Glomerular visceral epithelial cell (primary cell): Measurements from ENCODE around the gene NAA50.

ENCODE experiments used
- DNase-seq: peaks from one replicate; pipeline ENCODE4 v3.0.0-alpha.2; 2016; ENCODE audit errors: extremely low spot score

Gene NAA50

GRCh38 chr3:113685956-113686721 lies 59.9 kb downstream of the NAA50 start:
- peak; percentile 30 for DNase-seq

DNA sequence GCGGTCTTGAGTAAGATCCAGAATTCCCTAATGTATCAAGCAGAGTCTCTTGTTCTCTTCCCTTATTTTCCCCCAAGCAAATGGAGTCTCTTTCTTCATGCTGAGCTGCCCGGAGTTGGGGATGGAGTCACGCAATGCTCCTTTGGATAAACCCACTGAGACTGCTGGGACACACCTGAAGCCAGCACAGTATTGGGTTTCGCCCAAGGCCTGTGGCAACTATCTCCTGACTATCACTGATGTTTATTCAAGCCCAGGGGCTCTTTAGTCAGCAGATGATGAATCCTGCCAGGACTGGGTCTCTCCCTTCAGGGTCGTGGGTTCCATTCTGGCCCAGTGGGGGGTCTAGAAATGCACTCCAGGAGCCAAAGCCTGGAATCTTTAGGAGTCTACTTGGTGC lies 60.9 kb downstream of the NAA50 start:
- no peak for DNase-seq

DNA sequence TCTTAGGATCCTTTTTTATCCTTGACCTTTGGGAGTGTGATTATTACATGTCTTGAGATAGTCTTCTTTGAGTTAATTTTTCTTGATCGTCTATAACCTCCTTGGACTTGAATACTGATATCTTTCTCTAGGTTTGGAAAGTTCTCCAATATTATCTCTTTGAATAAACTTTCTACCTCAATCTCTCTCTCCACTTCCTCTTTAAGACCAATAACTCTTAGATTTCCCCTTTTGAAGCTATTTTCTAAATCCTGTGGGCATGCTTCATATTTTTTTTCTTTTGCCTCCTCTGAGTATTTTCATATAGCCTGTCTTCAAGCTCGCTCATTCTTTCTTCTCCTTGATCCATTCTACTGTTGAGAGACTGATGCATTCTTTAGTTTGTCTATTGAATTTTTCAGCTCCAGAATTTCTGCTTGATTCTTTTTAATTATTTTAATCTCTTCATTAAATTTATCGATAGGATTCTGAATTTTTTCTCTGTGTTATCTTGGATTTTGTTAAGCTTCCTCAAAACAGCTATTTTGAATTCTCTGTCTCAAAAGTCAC lies 61.7 kb downstream of the NAA50 start:
- DNase-seq: no peak

DNA sequence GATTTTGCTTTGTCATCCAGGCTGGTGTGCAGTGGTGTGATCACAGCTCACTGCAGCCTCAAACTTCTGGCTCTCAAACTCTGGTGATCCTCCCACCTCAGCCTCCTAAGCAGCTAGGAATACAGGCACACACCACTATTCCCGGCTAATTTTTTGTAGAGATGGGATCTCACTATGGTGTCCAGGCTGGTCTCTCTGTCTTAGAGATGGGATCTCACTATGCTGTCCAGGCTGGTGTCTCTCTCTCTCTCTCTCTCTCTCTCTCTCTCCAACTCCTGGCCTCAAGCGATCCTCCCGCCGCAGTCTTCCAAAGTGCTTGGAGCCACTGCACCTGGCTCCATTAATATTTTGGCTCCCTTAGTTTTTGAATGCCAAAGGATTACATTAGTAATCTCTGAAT lies 67.3 kb downstream of the NAA50 start:
- no peak for DNase-seq

DNA sequence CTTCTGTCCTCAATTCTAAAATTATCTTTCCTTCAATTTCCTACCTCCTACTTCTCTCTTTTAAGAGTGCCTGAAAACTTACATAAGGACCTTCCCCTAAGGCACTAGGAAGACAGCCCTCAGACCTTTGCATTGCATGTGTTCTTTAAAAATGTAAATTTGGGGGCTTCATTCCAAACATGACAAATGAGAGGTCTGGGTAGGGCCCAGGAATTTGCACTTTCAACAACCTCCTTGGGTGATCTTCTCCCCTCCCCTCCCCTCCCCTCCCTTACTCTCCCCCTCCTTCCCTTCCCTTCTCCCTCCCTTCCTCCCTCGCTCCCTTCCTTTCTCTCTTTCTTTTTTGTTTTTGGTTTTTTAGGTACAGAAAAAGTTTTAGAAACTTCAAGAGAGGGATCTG lies 68.3 kb downstream of the NAA50 start:
- DNase-seq: no peak

- DNase-seq: no peak
Observed at GRCh38 chr3:113676261-113676660, 69.8 kb downstream of the NAA50 start.

- no peak for DNase-seq
Observed at GRCh38 chr3:113673593-113673992, 72.5 kb downstream of the NAA50 start.

- peak; percentile 2 for DNase-seq
Observed at GRCh38 chr3:113668015-113668414, 78.0 kb downstream of the NAA50 start.
